SK-N-SH treated with all-trans-retinoic acid at 6 μM for 48 hours (cell line): ENCODE results near the gene SH3D19.

Source experiments
- ARNTL ChIP-seq: fragments of 450-650 bp; formaldehyde crosslinking; IDR thresholded peaks from 2 replicates; pipeline ENCODE4 v1.5.0; 2020; ENCODE audit warnings: low read depth, mild to moderate bottlenecking, moderate library complexity, borderline replicate concordance
- CREB5 ChIP-seq: fragments of 250-450 bp; sonication (Bioruptor Pico); IDR thresholded peaks from 2 replicates; pipeline ENCODE4 v1.5.1; 2020; ENCODE audit warnings: low read depth, mild to moderate bottlenecking, moderate library complexity
- ESRRG ChIP-seq: fragments of 250-450 bp; sonication (Bioruptor Pico); IDR thresholded peaks from 2 replicates; pipeline ENCODE4 v1.6.1; 2021; ENCODE audit warnings: mild to moderate bottlenecking
- GLIS3 ChIP-seq: fragments of 250-450 bp; sonication (Bioruptor Pico); IDR thresholded peaks from 2 replicates; pipeline ENCODE4 v1.5.0; 2020; ENCODE audit warnings: mild to moderate bottlenecking, moderate library complexity
- ISL1 ChIP-seq: fragments of 250-450 bp; sonication (Bioruptor Pico); IDR thresholded peaks from 2 replicates; pipeline ENCODE4 v2.1.2; 2022; ENCODE audit warnings: mild to moderate bottlenecking, moderate library complexity
- PATZ1 ChIP-seq: fragments of 250-450 bp; sonication (Bioruptor Pico); IDR thresholded peaks from 2 replicates; pipeline ENCODE4 v1.8.0; 2020; ENCODE audit warnings: mild to moderate bottlenecking, moderate library complexity, borderline replicate concordance
- SNAI2 ChIP-seq: fragments of 250-450 bp; sonication (Bioruptor Pico); IDR thresholded peaks from 2 replicates; pipeline ENCODE4 v1.5.0; 2020; ENCODE audit warnings: mild to moderate bottlenecking, moderate library complexity
- TOX ChIP-seq: fragments of 250-450 bp; sonication (Bioruptor Pico); IDR thresholded peaks from 2 replicates; pipeline ENCODE4 v1.8.0; 2021; ENCODE audit warnings: mild to moderate bottlenecking, moderate library complexity, borderline replicate concordance
- ZC3H10 ChIP-seq: fragments of 250-450 bp; sonication (Bioruptor Pico); IDR thresholded peaks from 2 replicates; pipeline ENCODE4 v1.5.1; 2021; ENCODE audit warnings: mild to moderate bottlenecking, moderate library complexity
- ZFP3 ChIP-seq: fragments of 250-450 bp; sonication (Bioruptor Pico); IDR thresholded peaks from 2 replicates; pipeline ENCODE4 v1.5.0; 2020; ENCODE audit warnings: mild to moderate bottlenecking, moderate library complexity
- ZFP30 ChIP-seq: fragments of 450-650 bp; formaldehyde crosslinking; IDR thresholded peaks from 2 replicates; pipeline ENCODE4 v1.5.0; 2022; ENCODE audit warnings: mild to moderate bottlenecking, moderate library complexity
- ZNF565 ChIP-seq: fragments of 450-650 bp; formaldehyde crosslinking; conservative IDR thresholded peaks from 2 replicates; pipeline ENCODE4 v1.5.0; 2020; ENCODE audit warnings: low read depth, mild to moderate bottlenecking, moderate library complexity
- ZNF8 ChIP-seq: fragments of 450-650 bp; formaldehyde crosslinking; IDR thresholded peaks from 2 replicates; pipeline ENCODE4 v1.5.0; 2020; ENCODE audit warnings: mild to moderate bottlenecking, moderate library complexity

GRCh38 chr4:151107063-151107462, 218.3 kb downstream of the SH3D19 start:
- TF ChIP-seq ZFP3 (CRISPR knock-in tag), result no peak
- no peak for TF ChIP-seq PATZ1 (CRISPR knock-in tag)
- TF ChIP-seq GLIS3, result no peak
- no peak for TF ChIP-seq CREB5 (CRISPR knock-in tag)
- TF ChIP-seq ARNTL (CRISPR knock-in tag), result no peak
- no peak for TF ChIP-seq SNAI2
- TF ChIP-seq ZNF8 (CRISPR knock-in tag), result no peak
- no peak for TF ChIP-seq ZFP30
- no peak for TF ChIP-seq ZNF565 (CRISPR knock-in tag)
- no peak for TF ChIP-seq ESRRG (CRISPR knock-in tag)
- no peak for TF ChIP-seq TOX (CRISPR knock-in tag)
- TF ChIP-seq ISL1 (CRISPR knock-in tag), result no peak
- no peak for TF ChIP-seq ZC3H10 (CRISPR knock-in tag)
